Endothelial cell of umbilical vein (primary cell): ENCODE measurements around the gene ABCA9. TPM values are rescaled to one million over a fixed set of nuclear protein-coding genes. Genes with fewer than 3 reads are reported as not detected.

Source experiments
- BruUV-seq: library from RNA; stranded (reverse); fragments of 400-500 nt; replicated peaks from 2 replicates; lab custom pipeline; 2021; lab: Mats Ljungman, UMichigan
- CTCF ChIA-PET: fragments of 300-600, 350-600 bp; sonication (Branson Sonifier 250); formaldehyde crosslinking; loops from one replicate; lab custom pipeline; 2021; ENCODE audit warnings: antibody characterized with exemption, inconsistent platforms; lab: Charles Lee
- POLR2A ChIA-PET: fragments of 300-600, 350-600 bp; sonication (Branson Sonifier 250); formaldehyde crosslinking; loops from one replicate; lab custom pipeline; 2021; ENCODE audit warnings: antibody characterized with exemption, inconsistent platforms; lab: Charles Lee
- DNase-seq: peaks from one replicate; pipeline ENCODE4 v3.0.0-alpha.2; 2011; ENCODE audit warnings: low read depth, low spot score
- FAIRE-seq: peaks from 2 replicates; lab custom pipeline; 2011; peaks lifted over from hg19 to GRCh38; lab: Jason Lieb, UNC
- H2AFZ ChIP-seq: 2 replicates; pipeline ENCODE4 v1.6.0; 2012; ENCODE audit warnings: low read depth, low read length, control low read depth, inconsistent platforms
- H3K27ac ChIP-seq: 2 replicates; pipeline ENCODE4 v1.5.1; 2011; ENCODE audit warnings: low read depth, mild to moderate bottlenecking, control low read depth, low read length, moderate library complexity; ENCODE audit not compliant: insufficient read depth
- H3K27me3 ChIP-seq, 2 experiments: 2 replicates each; pipeline versions ENCODE4 v1.6.0 to v1.6.1; 2011; ENCODE audit warnings: low read length in 2 of 2, mixed read lengths in 1 of 2; ENCODE audit not compliant: control insufficient read depth in 2 of 2, insufficient read depth in 2 of 2
- H3K36me3 ChIP-seq, 2 experiments: 2 replicates in 1 of 2; 3 replicates in 1 of 2; pipeline ENCODE4 v1.5.1; 2011; ENCODE audit warnings: low read length in 2 of 2, mild to moderate bottlenecking in 1 of 2, moderate library complexity in 1 of 2; ENCODE audit not compliant: control insufficient read depth in 2 of 2, insufficient read depth in 2 of 2; ENCODE audit errors: extremely low read depth in 1 of 2
- H3K4me1 ChIP-seq: 3 replicates; pipeline ENCODE4 v1.5.1; 2011; ENCODE audit warnings: mild to moderate bottlenecking, low read length; ENCODE audit not compliant: control insufficient read depth, insufficient read depth; ENCODE audit errors: extremely low read depth
- H3K4me2 ChIP-seq: 2 replicates; pipeline ENCODE4 v1.6.1; 2011; ENCODE audit warnings: low read length, control low read depth, mixed read lengths; ENCODE audit not compliant: insufficient read depth
- H3K4me3 ChIP-seq, 3 experiments: fragments of 200-600 bp in 1 of 3; sonication (generic), shearing (Covaris generic) in 1 of 3; replicated peaks in 1 of 3; 2 replicates each; pipeline ENCODE4 v1.5.1; 2011 to 2016; ENCODE audit warnings: control low read depth in 3 of 3, low read length in 3 of 3, mild to moderate bottlenecking in 2 of 3, inconsistent platforms in 1 of 3, low read depth in 1 of 3, moderate library complexity in 1 of 3; ENCODE audit not compliant: insufficient read depth in 1 of 3
- H3K79me2 ChIP-seq: 2 replicates; pipeline ENCODE4 v1.6.0; 2012; ENCODE audit warnings: low read length, inconsistent platforms; ENCODE audit not compliant: control insufficient read depth, insufficient read depth
- H3K9ac ChIP-seq: replicated peaks from 2 replicates; pipeline ENCODE3; 2011; ENCODE audit warnings: low read length, control low read depth; ENCODE audit not compliant: insufficient read depth; ENCODE audit errors: extremely low read depth
- H3K9me1 ChIP-seq: replicated peaks from 3 replicates; pipeline ENCODE4 v1.6.0; 2011; ENCODE audit warnings: mild to moderate bottlenecking, low read length; ENCODE audit not compliant: control insufficient read depth, insufficient read depth; ENCODE audit errors: extremely low read depth
- H3K9me3 ChIP-seq: replicated peaks from 2 replicates; pipeline ENCODE4 v1.5.1; 2012; ENCODE audit warnings: low read length, inconsistent platforms; ENCODE audit not compliant: control insufficient read depth, insufficient read depth
- H4K20me1 ChIP-seq: replicated peaks from 2 replicates; pipeline ENCODE3; 2011; ENCODE audit warnings: mild to moderate bottlenecking, low read length; ENCODE audit not compliant: control insufficient read depth, insufficient read depth; ENCODE audit errors: extremely low read depth
- EZH2 ChIP-seq: IDR thresholded peaks from 2 replicates; pipeline ENCODE4 v1.6.1; 2012; ENCODE audit warnings: borderline replicate concordance, low read depth, mild to moderate bottlenecking, moderate library complexity, low read length, inconsistent platforms; ENCODE audit not compliant: severe bottlenecking
- FOS ChIP-seq: IDR thresholded peaks from 2 replicates; pipeline ENCODE4 v1.6.1; 2011; ENCODE audit warnings: mild to moderate bottlenecking, low read length, moderate library complexity, borderline replicate concordance; ENCODE audit not compliant: insufficient read depth
- GATA2 ChIP-seq: IDR thresholded peaks from 2 replicates; pipeline ENCODE4 v1.7.0; 2011; ENCODE audit warnings: low read depth, mild to moderate bottlenecking, moderate library complexity, mixed read lengths, low read length; ENCODE audit not compliant: insufficient read length, insufficient read depth
- JUN ChIP-seq: IDR thresholded peaks from 2 replicates; pipeline ENCODE4 v1.6.1; 2011; ENCODE audit warnings: borderline replicate concordance, low read depth; ENCODE audit not compliant: insufficient read length, insufficient read depth
- MAX ChIP-seq: IDR thresholded peaks from 2 replicates; pipeline ENCODE4 v1.6.1; 2011; ENCODE audit not compliant: insufficient read depth, insufficient read length
- MYC ChIP-seq: IDR thresholded peaks from one replicate; pipeline ENCODE4 v1.6.1; 2011; ENCODE audit warnings: mild to moderate bottlenecking, low read depth, low read length
- POLR2A ChIP-seq: IDR thresholded peaks from 2 replicates; pipeline ENCODE4 v1.6.1; 2012; ENCODE audit warnings: low read depth, mild to moderate bottlenecking, control low read depth, low read length
- POLR2AphosphoS5 ChIP-seq: IDR thresholded peaks from 2 replicates; pipeline ENCODE4 v1.6.1; 2012; ENCODE audit warnings: low read depth, mild to moderate bottlenecking, control low read depth, low read length, moderate library complexity; ENCODE audit not compliant: insufficient read depth
- dilution Hi-C: fragments of 300-500 bp; cut with MboI; formaldehyde crosslinking; loops from one replicate; pipeline ENCODE4 v1.15.0; 2019; ENCODE audit warnings: low sequenced_read_pairs; ENCODE audit not compliant: extremely low pct_ligation_motif_present
- intact Hi-C: fragments of 100-400 bp; cut with micrococcal nuclease; formaldehyde crosslinking; loops from one replicate; pipeline ENCODE4 v1.10.0; 2022
- polyA plus RNA-seq, 4 experiments: library from polyadenylated mRNA; depleted of rRNA in 3 of 4; stranded (reverse) in 3 of 4; unstranded in 1 of 4; fragments of >200 nt; gene quantifications; 2 replicates each; pipeline versions ENCODE4 v1.2.1 to v1.2.3, GENCODE V29; 2011 to 2012; ENCODE audit warnings: missing spikeins in 1 of 4
- total RNA-seq: library from RNA; stranded (reverse); gene quantifications from 2 replicates; pipeline ENCODE4 v1.2.3, GENCODE V29; 2021
- TF ChIP-seq, protein P1 (sequence below), 2 donors: IDR thresholded peaks; 1 replicate in 1 of 2; 2 replicates in 1 of 2; pipeline ENCODE4 v1.5.1; 2011; ENCODE audit warnings: low read length in 2 of 2, mild to moderate bottlenecking in 2 of 2, moderate library complexity in 2 of 2, control low read depth in 1 of 2, inconsistent platforms in 1 of 2, low read depth in 1 of 2; ENCODE audit not compliant: insufficient read depth in 1 of 2; ENCODE audit errors: extremely low read depth in 1 of 2

Gene ABCA9
- total and polyA plus RNA-seq, 2 donors (not counting 3 experiments of a cell fraction or from before 2014, with no cell fraction given), result 2.7 to 7.7 TPM

GRCh38 chr17:69058165-69058564 lies 2.6 kb downstream of the ABCA9 start:
- H3K27me3 ChIP-seq, result no peaks in the 10 kb centered on the region
- ChIA-PET POLR2A (no interaction called here), CTCF (interaction anchor here (0.7 to 1.0 kb wide), 2 partner anchors 9 to 286 kb away, joined by 3 read pairs; no protein-coding TSS in a partner anchor)
- no peaks in the 10 kb centered on the region for H3K79me2 ChIP-seq
- no peak overlapping the region for H3K4me2 ChIP-seq
- no peak for DNase-seq
- no peak overlapping the region for H3K27ac ChIP-seq
- H3K4me1 ChIP-seq, result peaks cover 3% of the 10 kb centered on the region
- intact Hi-C loops, result no loop called here
- no peaks in the 10 kb centered on the region for H3K9me3 ChIP-seq
- no peaks in the 10 kb centered on the region for H3K9me1 ChIP-seq
- no peaks in the 10 kb centered on the region for H4K20me1 ChIP-seq
- no TSS peak for BruUV-seq
- dilution Hi-C loops, result no loop called here
- H3K9ac ChIP-seq, result no peak overlapping the region
- H3K36me3 ChIP-seq, result no peaks in the 10 kb centered on the region
- H3K4me3 ChIP-seq, result no peak overlapping the region
- FAIRE-seq, result no peak
- TF ChIP-seq GATA2 (no peak), POLR2AphosphoS5 (no peak), FOS (no peak), EZH2 (no peak), JUN (no peak), POLR2A (no peak), MYC (no peak)
- H2AFZ ChIP-seq, result no peak overlapping the region

DNA sequence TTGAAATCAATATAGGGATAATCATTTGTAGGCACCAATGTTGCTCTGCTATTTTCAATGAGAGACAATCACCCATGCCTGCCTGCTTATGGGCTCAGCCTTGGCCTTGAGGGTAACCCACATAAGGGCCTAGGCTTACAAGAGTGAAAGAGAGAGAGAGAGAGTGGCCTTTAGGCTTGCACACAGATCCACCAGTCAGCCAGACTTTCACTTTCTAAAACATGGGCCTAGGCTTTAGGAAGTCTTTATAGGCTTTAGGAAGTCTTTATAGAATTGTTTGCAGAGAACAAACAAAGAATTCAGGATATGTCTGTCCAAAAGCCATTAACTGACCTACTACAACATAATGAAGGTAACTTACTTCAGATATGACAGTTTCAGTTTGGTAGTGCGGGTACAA lies 3.4 kb downstream of the ABCA9 start:
- H3K27ac ChIP-seq, result no peak overlapping the region
- DNase-seq, result peak; percentile 51
- H3K9ac ChIP-seq, result no peak overlapping the region
- no peaks in the 10 kb centered on the region for H3K79me2 ChIP-seq
- H3K4me1 ChIP-seq, result peaks cover 3% of the 10 kb centered on the region
- H2AFZ ChIP-seq, result no peak overlapping the region
- no peaks in the 10 kb centered on the region for H3K27me3 ChIP-seq
- dilution Hi-C loops (no loop called here), intact Hi-C loops (no loop called here)
- no peaks in the 10 kb centered on the region for H3K36me3 ChIP-seq
- ChIA-PET CTCF (interaction anchor here (1.0 kb wide), 1 partner anchor 10 kb away, joined by 3 read pairs; no protein-coding TSS in a partner anchor), POLR2A (no interaction called here)
- no peaks in the 10 kb centered on the region for H3K9me1 ChIP-seq
- H3K9me3 ChIP-seq, result no peaks in the 10 kb centered on the region
- H3K4me3 ChIP-seq, result no peak overlapping the region
- H3K4me2 ChIP-seq, result no peak overlapping the region
- no peak for FAIRE-seq
- BruUV-seq, result no TSS peak
- TF ChIP-seq MAX (no peak), POLR2AphosphoS5 (no peak), POLR2A (no peak), EZH2 (no peak), MYC (no peak), JUN (no peak), GATA2 (no peak), FOS (no peak)
- TF ChIP-seq, protein P1, sequence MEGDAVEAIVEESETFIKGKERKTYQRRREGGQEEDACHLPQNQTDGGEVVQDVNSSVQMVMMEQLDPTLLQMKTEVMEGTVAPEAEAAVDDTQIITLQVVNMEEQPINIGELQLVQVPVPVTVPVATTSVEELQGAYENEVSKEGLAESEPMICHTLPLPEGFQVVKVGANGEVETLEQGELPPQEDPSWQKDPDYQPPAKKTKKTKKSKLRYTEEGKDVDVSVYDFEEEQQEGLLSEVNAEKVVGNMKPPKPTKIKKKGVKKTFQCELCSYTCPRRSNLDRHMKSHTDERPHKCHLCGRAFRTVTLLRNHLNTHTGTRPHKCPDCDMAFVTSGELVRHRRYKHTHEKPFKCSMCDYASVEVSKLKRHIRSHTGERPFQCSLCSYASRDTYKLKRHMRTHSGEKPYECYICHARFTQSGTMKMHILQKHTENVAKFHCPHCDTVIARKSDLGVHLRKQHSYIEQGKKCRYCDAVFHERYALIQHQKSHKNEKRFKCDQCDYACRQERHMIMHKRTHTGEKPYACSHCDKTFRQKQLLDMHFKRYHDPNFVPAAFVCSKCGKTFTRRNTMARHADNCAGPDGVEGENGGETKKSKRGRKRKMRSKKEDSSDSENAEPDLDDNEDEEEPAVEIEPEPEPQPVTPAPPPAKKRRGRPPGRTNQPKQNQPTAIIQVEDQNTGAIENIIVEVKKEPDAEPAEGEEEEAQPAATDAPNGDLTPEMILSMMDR (IDR thresholded peaks at IDR 0.05; ENCODE audit: extremely low read depth in 1 of 2, insufficient read depth in 1 of 2, low read depth in 1 of 2, low read length in 2 of 2), result no peak
- no peaks in the 10 kb centered on the region for H4K20me1 ChIP-seq
